ENCODE results near the gene APPBP2. TPM values are rescaled to one million over a fixed set of nuclear protein-coding genes. Genes with fewer than 3 reads are reported as not detected.

Gene APPBP2
- total and polyA plus RNA-seq, 9 donors = 14.4 to 72.1 (median 53.1) TPM

DNA sequence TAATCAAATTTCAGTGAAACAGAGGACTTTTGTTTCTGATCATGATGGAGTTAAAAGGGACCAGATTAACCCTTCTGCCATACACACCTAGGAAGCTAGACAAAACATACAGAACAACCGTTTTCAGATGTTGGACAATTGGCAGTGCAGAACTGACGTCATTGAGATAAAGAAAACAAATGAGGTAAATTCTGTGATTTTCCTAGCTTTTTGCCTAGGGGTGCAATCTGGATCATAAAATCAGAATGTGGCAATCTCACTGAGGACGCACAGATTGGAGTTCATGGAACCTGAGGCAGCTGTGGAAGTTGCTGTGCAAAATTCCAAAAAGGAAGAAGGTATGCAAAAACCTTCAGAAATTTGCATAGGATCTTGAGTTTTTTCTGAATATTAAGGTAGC, 119.2 kb downstream of the APPBP2 start:
- Histone ChIP-seq H3K27me3 (no peaks in the 10 kb centered on the region), H3K36me3 (no peaks in the 10 kb centered on the region), H3K27ac (no peak overlapping the region), H3K4me3 (no peak overlapping the region), H3K9me3 (no peaks in the 10 kb centered on the region), H3K4me1 (ENCODE audit: insufficient read depth) (no peaks in the 10 kb centered on the region)
- intact Hi-C loops (cut with DNase I) = no loop called here
- DNase-seq = no peak
- WGBS, 3 donors = 58 to 68% (median 66%) methylated on average over 3 of the region's 3 CpGs
- TF ChIP-seq POLR2A (IDR thresholded peaks at IDR 0.05) = no peak
- TF ChIP-seq EP300 (IDR thresholded peaks at IDR 0.05) = no peak
- TF ChIP-seq, protein P1, sequence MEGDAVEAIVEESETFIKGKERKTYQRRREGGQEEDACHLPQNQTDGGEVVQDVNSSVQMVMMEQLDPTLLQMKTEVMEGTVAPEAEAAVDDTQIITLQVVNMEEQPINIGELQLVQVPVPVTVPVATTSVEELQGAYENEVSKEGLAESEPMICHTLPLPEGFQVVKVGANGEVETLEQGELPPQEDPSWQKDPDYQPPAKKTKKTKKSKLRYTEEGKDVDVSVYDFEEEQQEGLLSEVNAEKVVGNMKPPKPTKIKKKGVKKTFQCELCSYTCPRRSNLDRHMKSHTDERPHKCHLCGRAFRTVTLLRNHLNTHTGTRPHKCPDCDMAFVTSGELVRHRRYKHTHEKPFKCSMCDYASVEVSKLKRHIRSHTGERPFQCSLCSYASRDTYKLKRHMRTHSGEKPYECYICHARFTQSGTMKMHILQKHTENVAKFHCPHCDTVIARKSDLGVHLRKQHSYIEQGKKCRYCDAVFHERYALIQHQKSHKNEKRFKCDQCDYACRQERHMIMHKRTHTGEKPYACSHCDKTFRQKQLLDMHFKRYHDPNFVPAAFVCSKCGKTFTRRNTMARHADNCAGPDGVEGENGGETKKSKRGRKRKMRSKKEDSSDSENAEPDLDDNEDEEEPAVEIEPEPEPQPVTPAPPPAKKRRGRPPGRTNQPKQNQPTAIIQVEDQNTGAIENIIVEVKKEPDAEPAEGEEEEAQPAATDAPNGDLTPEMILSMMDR (IDR thresholded peaks at IDR 0.05) = no peak

DNA sequence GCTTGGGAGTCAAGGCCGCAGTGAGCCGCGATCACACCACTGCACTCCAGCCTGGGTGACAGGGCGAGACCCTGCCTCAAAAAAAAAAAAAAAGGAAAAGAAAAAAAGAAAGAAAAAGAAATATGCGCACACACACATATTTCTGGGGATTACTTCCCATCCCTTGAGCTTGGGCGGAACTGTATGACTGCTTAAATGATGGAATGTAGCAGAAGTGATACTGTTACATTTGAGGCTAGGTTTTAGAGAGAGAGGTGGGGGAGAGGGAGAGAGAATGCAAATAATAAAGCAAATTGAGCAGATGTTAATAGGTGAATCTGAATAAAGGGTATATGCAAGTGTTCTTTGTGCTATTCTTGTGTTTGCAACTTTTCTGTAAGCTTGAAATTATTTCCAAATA, 122.1 kb downstream of the APPBP2 start:
- WGBS, 3 donors = 87 to 97% (median 89%) methylated on average over 6 of the region's 6 CpGs
- no peaks in the 10 kb centered on the region for H3K36me3 ChIP-seq
- intact Hi-C loops (cut with DNase I) = no loop called here

DNA sequence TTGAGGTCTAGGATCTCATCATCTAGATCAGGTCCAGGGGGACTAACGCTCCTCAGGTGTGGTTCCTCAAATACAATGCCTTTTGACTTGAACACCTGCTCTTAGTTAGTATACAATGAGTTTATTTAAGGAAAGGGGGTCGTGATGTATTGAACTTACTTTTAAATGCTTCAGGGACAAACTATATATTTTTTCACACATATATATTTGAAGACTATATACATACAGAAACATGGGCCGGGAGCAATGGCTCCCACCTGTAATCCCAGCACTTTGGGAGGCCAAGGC, 122.6 kb downstream of the APPBP2 start:
- no peaks in the 10 kb centered on the region for H3K9me3 ChIP-seq
- no peak overlapping the region for H3K4me3 ChIP-seq
- H3K27ac ChIP-seq = no peak overlapping the region
- no peak for TF ChIP-seq EP300 (IDR thresholded peaks at IDR 0.05)
- intact Hi-C loops (cut with DNase I) = no loop called here
- no peak for DNase-seq
- 82 to 93% (median 87%) methylated on average over 3 of the region's 3 CpGs for WGBS, 3 donors
- no peaks in the 10 kb centered on the region for H3K36me3 ChIP-seq
- no peaks in the 10 kb centered on the region for H3K4me1 ChIP-seq (ENCODE audit: insufficient read depth)
- H3K27me3 ChIP-seq = no peaks in the 10 kb centered on the region

More for the DNA sequence above, 122.1 kb downstream of the APPBP2 start:
- H3K9me3 ChIP-seq = no peaks in the 10 kb centered on the region
- H3K27ac ChIP-seq = no peak overlapping the region
- TF ChIP-seq EP300 (IDR thresholded peaks at IDR 0.05) (no peak), POLR2A (IDR thresholded peaks at IDR 0.05) (no peak)
- TF ChIP-seq, protein P1 (IDR thresholded peaks at IDR 0.05) = no peak
- no peaks in the 10 kb centered on the region for H3K27me3 ChIP-seq
- H3K4me1 ChIP-seq (ENCODE audit: insufficient read depth) = no peaks in the 10 kb centered on the region
- no peak overlapping the region for H3K4me3 ChIP-seq
- no peak for DNase-seq

DNA sequence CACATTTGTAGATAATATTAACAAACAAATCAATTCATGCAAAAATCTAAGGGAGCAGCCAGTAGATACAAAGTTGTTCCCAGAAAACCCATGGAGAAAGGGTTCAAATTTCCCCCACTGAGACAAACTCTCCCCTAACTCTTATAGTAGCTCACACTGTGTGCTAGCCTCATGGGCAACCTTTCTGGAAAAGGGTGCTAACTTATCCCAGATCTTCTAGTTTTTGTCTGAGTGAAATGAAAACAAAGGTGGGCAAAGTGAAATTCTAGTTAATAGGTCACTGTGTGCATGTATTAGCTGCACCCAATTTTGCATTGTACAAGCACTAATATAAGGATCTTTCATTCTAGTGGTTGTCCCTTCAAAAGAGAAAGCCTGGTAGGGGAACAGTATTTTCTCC, 124.2 kb downstream of the APPBP2 start:
- Histone ChIP-seq H3K4me1 (ENCODE audit: insufficient read depth) (no peaks in the 10 kb centered on the region), H3K4me3 (no peak overlapping the region), H3K27me3 (no peaks in the 10 kb centered on the region), H3K36me3 (no peaks in the 10 kb centered on the region), H3K9me3 (no peaks in the 10 kb centered on the region), H3K27ac (no peak overlapping the region)
- intact Hi-C loops (cut with DNase I) = no loop called here
- TF ChIP-seq EP300 (IDR thresholded peaks at IDR 0.05) = no peak
- TF ChIP-seq, protein P1 (IDR thresholded peaks at IDR 0.05) = no peak
- TF ChIP-seq POLR2A (IDR thresholded peaks at IDR 0.05) = no peak
- DNase-seq = no peak

DNA sequence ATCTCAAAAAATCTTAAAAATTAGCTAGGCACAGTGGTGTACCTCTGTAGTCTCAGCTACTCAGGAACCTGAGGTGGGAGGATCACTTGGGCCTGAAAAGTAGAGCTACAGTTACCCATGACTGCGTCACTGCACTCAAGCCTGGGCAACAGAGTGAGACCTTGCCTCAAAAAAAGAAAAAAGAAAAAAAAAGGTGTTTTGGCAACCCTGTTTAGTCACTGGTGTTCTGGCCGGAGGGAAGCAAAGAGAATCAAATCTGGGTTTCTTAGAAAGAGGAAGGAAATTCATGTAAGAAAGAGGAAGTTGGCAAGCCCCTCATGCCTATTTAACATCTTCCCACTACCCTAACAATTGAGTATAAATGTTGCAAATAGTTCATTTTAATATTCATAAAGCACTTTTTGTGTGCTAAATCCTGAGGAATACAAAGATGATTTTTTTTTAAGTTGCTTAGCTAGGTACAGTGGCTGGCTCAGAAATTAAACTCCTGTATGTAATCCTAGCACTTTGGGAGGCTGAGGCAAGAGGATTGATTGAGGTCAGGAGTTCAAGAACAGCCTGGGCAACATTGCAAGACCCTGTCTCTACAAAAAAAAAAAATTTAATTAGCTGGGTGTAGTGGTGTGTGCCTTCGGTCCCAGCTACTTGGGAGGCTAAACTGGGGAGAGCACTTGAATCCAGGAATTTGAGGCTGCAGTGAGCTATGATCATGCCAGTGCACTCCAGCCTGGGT, 127.6 kb downstream of the APPBP2 start:
- no peaks in the 10 kb centered on the region for H3K27me3 ChIP-seq
- intact Hi-C loops (cut with DNase I) = no loop called here
- no peaks in the 10 kb centered on the region for H3K4me1 ChIP-seq (ENCODE audit: insufficient read depth)
- WGBS, 3 donors = 80 to 85% (median 81%) methylated on average over 3 of the region's 3 CpGs
- H3K9me3 ChIP-seq = no peaks in the 10 kb centered on the region
- H3K4me3 ChIP-seq = no peak overlapping the region
- no peak for TF ChIP-seq EP300 (IDR thresholded peaks at IDR 0.05)
- no peak for TF ChIP-seq POLR2A (IDR thresholded peaks at IDR 0.05)
- TF ChIP-seq, protein P1 (IDR thresholded peaks at IDR 0.05) = no peak
- no peak for DNase-seq
- no peak overlapping the region for H3K27ac ChIP-seq
- no peaks in the 10 kb centered on the region for H3K36me3 ChIP-seq
